IPS DF 6.9 (cell line): ENCODE measurements around the gene DLL4.
A peak's percentile ranks its signal among the peaks of the same experiment; 100 is the strongest.

ENCODE experiments used
- DNase-seq: peaks from one replicate; pipeline ENCODE4 v3.0.0-alpha.2; 2013; ENCODE audit warnings: low read depth, low spot score
- H3K27ac ChIP-seq: one replicate; pipeline ENCODE4 v1.5.1; 2013; ENCODE audit warnings: low read length, control low read depth
- H3K27me3 ChIP-seq: 2 replicates; pipeline ENCODE4 v1.6.1; 2013; ENCODE audit warnings: mild to moderate bottlenecking, low read length; ENCODE audit not compliant: control insufficient read depth, insufficient read depth
- H3K36me3 ChIP-seq: 2 replicates; pipeline ENCODE4 v1.6.1; 2013; ENCODE audit warnings: low read length; ENCODE audit not compliant: control insufficient read depth, insufficient read depth
- H3K4me1 ChIP-seq: 2 replicates; pipeline ENCODE4 v1.6.1; 2013; ENCODE audit warnings: low read length; ENCODE audit not compliant: control insufficient read depth, insufficient read depth
- H3K4me3 ChIP-seq: 2 replicates; pipeline ENCODE4 v1.5.1; 2013; ENCODE audit warnings: mild to moderate bottlenecking, low read length
- H3K9me3 ChIP-seq: 2 replicates; pipeline ENCODE4 v1.6.1; 2013; ENCODE audit warnings: low read length, inconsistent platforms; ENCODE audit not compliant: control insufficient read depth, insufficient read depth
- WGBS: extraction: QIAGEN DNeasy Blood & Tissue Kit; methylation state at CpG from one replicate; pipeline ENCODE4 v1.1.7; 2013; ENCODE audit warnings: mixed read lengths, missing lambda C conversion rate; ENCODE audit not compliant: insufficient read length, insufficient coverage; 5-methylcytosine and 5-hydroxymethylcytosine counted together

The DLL4 gene

DNA sequence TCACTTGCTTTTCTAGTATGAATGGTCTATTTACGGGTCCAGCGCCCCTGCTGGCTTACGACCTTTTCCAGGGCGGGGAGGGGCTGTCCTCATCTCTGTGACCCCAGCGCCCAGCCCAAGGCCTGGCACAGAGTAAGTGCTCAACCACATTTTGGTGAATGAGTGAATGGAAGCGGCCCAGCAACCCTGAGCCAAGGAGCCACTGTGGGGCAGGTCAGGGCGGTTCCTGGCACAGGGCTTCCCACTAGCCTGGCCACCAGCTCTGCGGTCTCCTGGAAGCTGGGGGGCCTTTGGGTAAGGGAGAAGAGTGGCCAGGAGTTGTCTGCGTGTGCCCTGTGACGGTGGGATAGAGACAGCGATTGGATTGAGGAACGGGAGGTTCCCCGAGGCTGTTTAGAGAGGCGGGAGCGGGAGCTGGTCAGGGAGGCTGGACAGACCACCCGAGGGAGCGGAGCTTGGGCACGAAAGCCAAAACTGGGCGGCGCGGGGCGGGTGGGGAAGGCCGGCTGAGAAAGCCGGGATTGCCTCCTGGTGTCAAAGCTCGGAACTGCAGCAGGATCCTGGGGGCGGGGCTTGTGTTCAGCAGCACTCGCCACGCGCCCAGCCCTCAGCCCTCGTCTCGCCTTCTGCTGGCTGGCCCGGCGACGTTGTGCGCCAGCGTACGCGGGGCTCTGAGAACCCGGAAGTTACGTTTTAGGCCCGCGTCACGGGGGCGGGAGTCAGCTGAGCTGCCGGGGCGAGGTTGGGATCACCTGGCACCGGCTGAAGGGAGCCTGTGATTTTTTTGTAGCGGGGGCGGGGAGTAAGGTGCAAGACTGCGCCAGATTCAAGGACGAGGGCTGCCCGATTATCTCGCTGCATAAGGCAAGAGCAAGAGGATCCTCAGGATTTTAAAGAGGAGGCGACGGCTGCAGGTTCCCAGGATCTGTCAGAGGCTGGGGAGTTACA lies 35.1 kb upstream of the DLL4 start, which contains the start of gene VPS18:
Gene VPS18, plus strand, starts transcription at position 718 of the 948 bp plus-strand sequence. CDS start 319 bp downstream, outside the sequence.
- Histone ChIP-seq H3K27me3 (no peaks in the 10 kb centered on the region), H3K27ac (no peak within 1 kb of the TSS), H3K36me3 (peaks cover 7% of the 10 kb centered on the region), H3K9me3 (no peaks in the 10 kb centered on the region), H3K4me1 (no peaks in the 10 kb centered on the region), H3K4me3 (peak within 1 kb of the TSS; percentile 84)
- peak; percentile 93 for DNase-seq
- WGBS, result no CpG with 5 or more reads among the region's 55 CpGs

DNA sequence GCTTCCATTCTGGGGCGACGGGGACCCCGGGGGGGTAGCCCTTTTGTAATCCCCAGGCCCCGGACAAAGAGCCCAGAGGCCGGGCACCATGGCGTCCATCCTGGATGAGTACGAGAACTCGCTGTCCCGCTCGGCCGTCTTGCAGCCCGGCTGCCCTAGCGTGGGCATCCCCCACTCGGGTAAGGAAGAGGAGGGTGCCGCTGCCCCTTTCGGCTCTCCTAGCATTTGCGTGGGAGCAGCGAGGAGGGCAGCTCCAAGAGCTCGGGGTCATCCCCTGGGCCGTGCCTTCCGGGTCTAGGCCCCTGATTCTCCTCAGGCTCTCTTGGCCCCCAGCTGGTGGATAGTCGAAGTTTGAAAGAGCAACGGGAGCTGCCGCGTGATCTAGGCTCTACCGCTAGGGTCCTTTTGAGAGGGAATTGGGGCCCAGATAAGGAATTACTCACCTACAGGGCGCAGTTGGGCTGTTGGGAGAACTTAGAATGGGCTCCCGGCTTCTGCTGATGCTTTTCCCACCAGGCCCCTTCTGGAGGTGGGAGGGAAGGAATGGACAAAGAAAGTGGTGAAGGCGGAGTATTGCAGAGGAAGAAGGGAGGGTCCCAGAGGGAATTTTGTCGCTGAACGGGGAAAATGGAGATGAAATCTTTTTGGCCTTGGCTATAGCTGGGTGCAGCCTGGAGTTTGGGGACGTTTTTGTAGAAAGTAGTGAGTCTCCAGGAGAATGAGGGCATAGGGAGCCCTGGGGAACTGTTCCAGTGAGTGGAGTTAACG lies 34.3 kb upstream of the DLL4 start:
- H3K27me3 ChIP-seq, result no peaks in the 10 kb centered on the region
- no peaks in the 10 kb centered on the region for H3K4me1 ChIP-seq
- H3K4me3 ChIP-seq, result peak overlapping the region; percentile 84
- H3K9me3 ChIP-seq, result no peaks in the 10 kb centered on the region
- H3K27ac ChIP-seq, result no peak overlapping the region
- peaks cover 15% of the 10 kb centered on the region for H3K36me3 ChIP-seq
- no peak for DNase-seq
- no CpG with 5 or more reads among the region's 33 CpGs for WGBS

DNA sequence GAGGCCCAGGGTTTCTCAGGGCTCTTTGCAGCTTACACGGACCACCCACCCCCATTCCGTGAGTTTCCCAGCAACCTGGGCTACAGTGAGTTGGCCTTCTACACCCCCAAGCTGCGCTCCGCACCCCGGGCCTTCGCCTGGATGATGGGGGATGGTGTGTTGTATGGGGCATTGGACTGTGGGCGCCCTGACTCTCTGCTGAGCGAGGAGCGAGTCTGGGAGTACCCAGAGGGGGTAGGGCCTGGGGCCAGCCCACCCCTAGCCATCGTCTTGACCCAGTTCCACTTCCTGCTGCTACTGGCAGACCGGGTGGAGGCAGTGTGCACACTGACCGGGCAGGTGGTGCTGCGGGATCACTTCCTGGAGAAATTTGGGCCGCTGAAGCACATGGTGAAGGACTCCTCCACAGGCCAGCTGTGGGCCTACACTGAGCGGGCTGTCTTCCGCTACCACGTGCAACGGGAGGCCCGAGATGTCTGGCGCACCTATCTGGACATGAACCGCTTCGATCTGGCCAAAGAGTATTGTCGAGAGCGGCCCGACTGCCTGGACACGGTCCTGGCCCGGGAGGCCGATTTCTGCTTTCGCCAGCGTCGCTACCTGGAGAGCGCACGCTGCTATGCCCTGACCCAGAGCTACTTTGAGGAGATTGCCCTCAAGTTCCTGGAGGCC lies 29.5 kb upstream of the DLL4 start:
- no CpG with 5 or more reads among the region's 33 CpGs for WGBS
- Histone ChIP-seq H3K4me1 (no peaks in the 10 kb centered on the region), H3K36me3 (peaks cover 28% of the 10 kb centered on the region), H3K27me3 (no peaks in the 10 kb centered on the region), H3K27ac (no peak overlapping the region), H3K4me3 (no peak overlapping the region), H3K9me3 (no peaks in the 10 kb centered on the region)
- DNase-seq, result no peak

DNA sequence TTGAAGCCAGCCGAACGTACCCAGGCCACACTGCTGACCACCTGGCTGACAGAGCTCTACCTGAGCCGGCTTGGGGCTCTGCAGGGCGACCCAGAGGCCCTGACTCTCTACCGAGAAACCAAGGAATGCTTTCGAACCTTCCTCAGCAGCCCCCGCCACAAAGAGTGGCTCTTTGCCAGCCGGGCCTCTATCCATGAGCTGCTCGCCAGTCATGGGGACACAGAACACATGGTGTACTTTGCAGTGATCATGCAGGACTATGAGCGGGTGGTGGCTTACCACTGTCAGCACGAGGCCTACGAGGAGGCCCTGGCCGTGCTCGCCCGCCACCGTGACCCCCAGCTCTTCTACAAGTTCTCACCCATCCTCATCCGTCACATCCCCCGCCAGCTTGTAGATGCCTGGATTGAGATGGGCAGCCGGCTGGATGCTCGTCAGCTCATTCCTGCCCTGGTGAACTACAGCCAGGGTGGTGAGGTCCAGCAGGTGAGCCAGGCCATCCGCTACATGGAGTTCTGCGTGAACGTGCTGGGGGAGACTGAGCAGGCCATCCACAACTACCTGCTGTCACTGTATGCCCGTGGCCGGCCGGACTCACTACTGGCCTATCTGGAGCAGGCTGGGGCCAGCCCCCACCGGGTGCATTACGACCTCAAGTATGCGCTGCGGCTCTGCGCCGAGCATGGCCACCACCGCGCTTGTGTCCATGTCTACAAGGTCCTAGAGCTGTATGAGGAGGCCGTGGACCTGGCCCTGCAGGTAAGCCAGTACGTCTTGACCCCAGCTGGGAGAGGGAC lies 28.7 kb upstream of the DLL4 start:
- Histone ChIP-seq H3K4me1 (no peaks in the 10 kb centered on the region), H3K4me3 (no peak overlapping the region), H3K27ac (no peak overlapping the region), H3K27me3 (no peaks in the 10 kb centered on the region), H3K36me3 (peaks cover 31% of the 10 kb centered on the region), H3K9me3 (no peaks in the 10 kb centered on the region)
- no CpG with 5 or more reads among the region's 36 CpGs for WGBS
- DNase-seq, result no peak

DNA sequence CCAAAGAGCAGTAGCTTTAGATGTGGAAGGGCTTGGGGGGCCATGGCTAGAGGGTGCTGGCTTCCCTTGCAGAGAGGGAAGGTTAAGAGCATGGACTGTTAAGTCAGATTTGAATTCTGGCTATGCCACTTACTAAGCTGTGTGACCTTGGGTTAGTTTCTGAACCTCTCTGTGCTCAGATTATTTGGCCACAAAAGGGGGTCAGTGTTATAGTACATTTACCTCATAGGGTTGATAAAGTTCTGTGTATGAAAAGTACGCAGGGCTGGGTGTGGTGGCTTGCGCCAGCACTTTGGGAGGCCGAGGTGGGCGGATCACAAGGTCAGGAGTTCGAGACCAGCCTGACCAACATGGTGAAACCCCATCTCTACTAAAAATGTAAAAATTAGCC lies 28.1 kb upstream of the DLL4 start:
- no peak overlapping the region for H3K4me3 ChIP-seq
- WGBS, result no CpG with 5 or more reads among the region's 5 CpGs

DNA sequence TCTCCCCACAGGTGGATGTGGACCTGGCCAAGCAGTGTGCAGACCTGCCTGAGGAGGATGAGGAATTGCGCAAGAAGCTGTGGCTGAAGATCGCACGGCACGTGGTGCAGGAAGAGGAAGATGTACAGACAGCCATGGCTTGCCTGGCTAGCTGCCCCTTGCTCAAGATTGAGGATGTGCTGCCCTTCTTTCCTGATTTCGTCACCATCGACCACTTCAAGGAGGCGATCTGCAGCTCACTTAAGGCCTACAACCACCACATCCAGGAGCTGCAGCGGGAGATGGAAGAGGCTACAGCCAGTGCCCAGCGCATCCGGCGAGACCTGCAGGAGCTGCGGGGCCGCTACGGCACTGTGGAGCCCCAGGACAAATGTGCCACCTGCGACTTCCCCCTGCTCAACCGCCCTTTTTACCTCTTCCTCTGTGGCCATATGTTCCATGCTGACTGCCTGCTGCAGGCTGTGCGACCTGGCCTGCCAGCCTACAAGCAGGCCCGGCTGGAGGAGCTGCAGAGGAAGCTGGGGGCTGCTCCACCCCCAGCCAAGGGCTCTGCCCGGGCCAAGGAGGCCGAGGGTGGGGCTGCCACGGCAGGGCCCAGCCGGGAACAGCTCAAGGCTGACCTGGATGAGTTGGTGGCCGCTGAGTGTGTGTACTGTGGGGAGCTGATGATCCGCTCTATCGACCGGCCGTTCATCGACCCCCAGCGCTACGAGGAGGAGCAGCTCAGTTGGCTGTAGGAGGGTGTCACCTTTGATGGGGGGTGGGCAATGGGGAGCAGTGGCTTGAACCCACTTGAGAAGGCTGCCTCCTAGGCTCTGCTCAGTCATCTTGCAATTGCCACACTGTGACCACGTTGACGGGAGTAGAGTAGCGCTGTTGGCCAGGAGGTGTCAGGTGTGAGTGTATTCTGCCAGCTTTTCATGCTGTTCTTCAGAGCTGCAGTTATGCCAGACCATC lies 26.3 kb upstream of the DLL4 start:
- H3K9me3 ChIP-seq, result no peaks in the 10 kb centered on the region
- peaks cover 6% of the 10 kb centered on the region; the same call in 1 of the 2 replicates for H3K4me1 ChIP-seq
- no peak for DNase-seq
- H3K27ac ChIP-seq, result no peak overlapping the region
- H3K4me3 ChIP-seq, result no peak overlapping the region
- WGBS, result no CpG with 5 or more reads among the region's 33 CpGs
- H3K27me3 ChIP-seq, result no peaks in the 10 kb centered on the region
- peaks cover 27% of the 10 kb centered on the region for H3K36me3 ChIP-seq

More for the DNA sequence above, 28.1 kb upstream of the DLL4 start:
- H3K9me3 ChIP-seq, result no peaks in the 10 kb centered on the region
- no peaks in the 10 kb centered on the region for H3K27me3 ChIP-seq
- H3K36me3 ChIP-seq, result peaks cover 27% of the 10 kb centered on the region
- no peak for DNase-seq
- H3K4me1 ChIP-seq, result no peaks in the 10 kb centered on the region
- no peak overlapping the region for H3K27ac ChIP-seq

DNA sequence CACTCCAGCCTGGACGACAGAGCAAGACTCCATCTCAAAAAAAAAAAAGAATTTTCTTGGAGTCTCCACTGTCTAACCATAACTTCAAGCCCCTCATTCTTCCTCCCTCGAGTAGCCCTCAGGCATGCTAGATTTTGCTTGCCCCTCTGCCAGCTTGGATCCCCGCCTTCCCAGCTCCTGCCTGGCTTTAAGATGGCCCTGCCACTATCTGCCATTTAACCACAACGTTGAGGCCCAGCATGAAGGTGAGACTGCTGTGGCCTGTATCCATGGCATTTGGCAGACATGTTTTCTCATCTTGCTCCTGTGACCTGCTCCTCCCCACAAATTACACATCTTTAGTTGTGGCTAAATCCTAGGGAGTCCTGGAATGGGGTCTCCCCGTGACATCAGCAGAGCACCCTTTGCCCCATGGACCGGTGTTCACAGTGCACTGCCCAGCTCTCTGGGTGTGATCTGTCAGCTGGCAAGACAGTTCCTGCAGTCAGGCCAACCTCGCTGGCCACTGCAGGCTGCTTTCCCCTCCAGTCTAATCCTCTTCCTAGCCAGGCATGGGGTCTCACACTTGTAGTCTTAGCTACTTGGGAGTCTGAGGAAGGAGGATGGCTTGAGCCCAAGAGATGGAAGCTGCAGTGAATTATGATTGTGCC lies 24.5 kb upstream of the DLL4 start:
- Histone ChIP-seq H3K27ac (no peak overlapping the region), H3K9me3 (no peaks in the 10 kb centered on the region), H3K4me3 (no peak overlapping the region), H3K36me3 (peaks cover 18% of the 10 kb centered on the region), H3K27me3 (no peaks in the 10 kb centered on the region), H3K4me1 (peaks cover 6% of the 10 kb centered on the region; the same call in 1 of the 2 replicates)
- WGBS, result no CpG with 5 or more reads among the region's 7 CpGs
- no peak for DNase-seq

DNA sequence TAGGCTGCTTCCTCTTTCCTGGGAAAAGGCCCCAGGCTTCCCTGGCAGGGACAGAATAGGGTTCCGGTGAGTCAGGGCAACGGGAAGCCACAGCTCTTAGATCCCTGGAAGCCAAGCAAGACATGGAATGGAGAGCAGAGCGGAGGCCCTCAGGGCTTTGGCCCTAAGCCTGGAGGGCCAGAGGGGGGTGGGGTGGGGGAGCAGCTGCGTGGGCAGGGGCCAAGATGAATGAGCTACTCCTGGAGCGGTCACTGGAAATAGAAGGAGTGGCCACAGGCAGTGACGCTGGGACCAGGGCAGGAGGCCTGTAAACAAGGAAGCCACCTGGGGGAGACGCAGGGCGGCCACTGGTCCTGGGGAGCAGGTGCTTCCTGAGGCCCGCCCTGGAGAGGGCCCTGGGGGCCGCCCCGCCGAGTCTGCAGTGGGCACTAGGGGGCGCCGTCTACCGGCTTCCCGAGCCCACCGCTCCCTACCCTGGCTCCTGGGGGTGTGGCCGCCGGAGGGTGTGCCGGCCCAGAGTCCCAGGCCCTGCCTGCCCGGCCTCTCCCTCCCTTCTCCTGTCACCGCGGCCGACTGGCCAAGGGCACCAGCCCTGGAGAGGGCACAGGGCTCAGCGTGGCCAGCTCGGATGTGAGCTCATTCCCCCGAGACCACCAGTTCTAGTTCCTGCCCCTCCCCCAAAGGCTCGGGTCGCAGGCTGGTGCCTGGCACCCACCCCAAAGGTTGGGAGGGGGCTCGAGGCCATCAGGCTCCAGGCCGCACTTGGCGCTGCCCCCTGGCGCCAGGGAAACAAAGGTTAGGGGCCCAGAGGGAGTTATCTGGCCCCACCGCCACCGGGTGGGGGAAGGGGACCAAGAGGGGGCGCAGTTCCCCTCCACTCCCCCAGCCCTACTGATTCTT lies 22.8 kb upstream of the DLL4 start:
- Histone ChIP-seq H3K36me3 (peaks cover 4% of the 10 kb centered on the region; the same call in 1 of the 2 replicates), H3K4me1 (peaks cover 6% of the 10 kb centered on the region), H3K9me3 (no peaks in the 10 kb centered on the region), H3K27me3 (no peaks in the 10 kb centered on the region), H3K27ac (no peak overlapping the region), H3K4me3 (peak overlapping the region; percentile 21; the same call in 1 of the 2 replicates)
- WGBS, result no CpG with 5 or more reads among the region's 36 CpGs
- DNase-seq, result no peak
